NT2/D1 (cell line): ENCODE results near the gene DOCK3.

Experiments used
- SUZ12 ChIP-seq: IDR thresholded peaks from 2 replicates; pipeline ENCODE4 v1.6.1; 2011; ENCODE audit not compliant: insufficient read length, insufficient read depth; ENCODE audit errors: extremely low read depth
- YY1 ChIP-seq: IDR thresholded peaks from 2 replicates; pipeline ENCODE4 v1.6.1; 2011; ENCODE audit not compliant: insufficient read length, insufficient read depth
- ZNF274 ChIP-seq: IDR thresholded peaks from 2 replicates; pipeline ENCODE4 v1.6.1; 2011; ENCODE audit warnings: mild to moderate bottlenecking, low read depth, low read length

- TF ChIP-seq ZNF274 (no peak), SUZ12 (no peak), YY1 (no peak)
Observed at GRCh38 chr3:51082363-51082762, 407.6 kb downstream of the DOCK3 start.
